Keratinocyte (primary cell): Measurements from ENCODE around the gene DMGDH. TPM values are rescaled to one million over a fixed set of nuclear protein-coding genes. Genes with fewer than 3 reads are reported as not detected.

ENCODE experiments used
- DNase-seq: peaks from one replicate; pipeline ENCODE4 v3.0.0-alpha.2; 2011; ENCODE audit warnings: low read depth, missing footprints, low spot score
- FAIRE-seq: peaks from 2 replicates; lab custom pipeline; 2011; peaks lifted over from hg19 to GRCh38; lab: Jason Lieb, UNC
- H2AFZ ChIP-seq: 2 replicates; pipeline ENCODE4 v1.6.0; 2012; ENCODE audit warnings: low read length, control low read depth, inconsistent platforms; ENCODE audit not compliant: control insufficient read depth
- H3K27ac ChIP-seq: 2 replicates; pipeline ENCODE4 v1.5.1; 2011; ENCODE audit warnings: low read length; ENCODE audit not compliant: control insufficient read depth, insufficient read depth
- H3K27me3 ChIP-seq: 3 replicates; pipeline ENCODE4 v1.6.0; 2011; ENCODE audit warnings: low read length; ENCODE audit not compliant: control insufficient read depth, insufficient read depth; ENCODE audit errors: extremely low read depth
- H3K36me3 ChIP-seq, 2 experiments: 2 replicates in 1 of 2; 3 replicates in 1 of 2; pipeline ENCODE4 v1.5.1; 2011; ENCODE audit warnings: low read length in 2 of 2, mild to moderate bottlenecking in 1 of 2; ENCODE audit not compliant: control insufficient read depth in 2 of 2, insufficient read depth in 2 of 2; ENCODE audit errors: extremely low read depth in 1 of 2
- H3K4me1 ChIP-seq: 3 replicates; pipeline ENCODE4 v1.5.1; 2011; ENCODE audit warnings: low read length; ENCODE audit not compliant: control insufficient read depth, insufficient read depth; ENCODE audit errors: extremely low read depth
- H3K4me2 ChIP-seq: 3 replicates; pipeline ENCODE4 v1.6.0; 2011; ENCODE audit warnings: low read depth, low read length; ENCODE audit not compliant: control insufficient read depth, insufficient read depth; ENCODE audit errors: extremely low read depth
- H3K4me3 ChIP-seq, 3 experiments: fragments of 200-600 bp in 1 of 3; sonication (generic) in 1 of 3; 2 replicates in 2 of 3; 3 replicates in 1 of 3; pipeline ENCODE4 v1.5.1; 2011 to 2016; ENCODE audit warnings: low read length in 3 of 3, mild to moderate bottlenecking in 3 of 3, control low read depth in 2 of 3, inconsistent platforms in 1 of 3, low read depth in 1 of 3, mixed read lengths in 1 of 3, mixed run types in 1 of 3, moderate library complexity in 1 of 3; ENCODE audit not compliant: control insufficient read depth in 2 of 3, insufficient read depth in 2 of 3; ENCODE audit errors: extremely low read depth in 1 of 3
- H3K79me2 ChIP-seq: 2 replicates; pipeline ENCODE4 v1.6.0; 2012; ENCODE audit warnings: low read length; ENCODE audit not compliant: control insufficient read depth, insufficient read depth
- H3K9ac ChIP-seq: 3 replicates; pipeline ENCODE4 v1.6.0; 2011; ENCODE audit warnings: low read length; ENCODE audit not compliant: control insufficient read depth, insufficient read depth; ENCODE audit errors: extremely low read depth
- H3K9me1 ChIP-seq: 3 replicates; pipeline ENCODE4 v1.6.0; 2011; ENCODE audit warnings: low read length; ENCODE audit not compliant: control insufficient read depth, insufficient read depth; ENCODE audit errors: extremely low read depth
- H3K9me3 ChIP-seq: 2 replicates; pipeline ENCODE4 v1.5.1; 2012; ENCODE audit warnings: low read depth, low read length; ENCODE audit not compliant: control insufficient read depth
- H4K20me1 ChIP-seq: 3 replicates; pipeline ENCODE4 v1.6.0; 2011; ENCODE audit warnings: low read length; ENCODE audit not compliant: control insufficient read depth, insufficient read depth; ENCODE audit errors: extremely low read depth
- CTCF ChIP-seq, 3 experiments: IDR thresholded peaks in 1 of 3; conservative IDR thresholded peaks in 1 of 3; optimal IDR thresholded peaks in 1 of 3; 2 replicates in 2 of 3; 3 replicates in 1 of 3; pipeline versions ENCODE3 to v1.5.1; 2011; ENCODE audit warnings: low read length in 3 of 3, mild to moderate bottlenecking in 3 of 3, moderate library complexity in 2 of 3, control low read depth in 1 of 3, inconsistent platforms in 1 of 3; ENCODE audit not compliant: insufficient read depth in 2 of 3; ENCODE audit errors: extremely low read depth in 1 of 3
- EZH2 ChIP-seq: IDR thresholded peaks from one replicate; pipeline ENCODE4 v1.6.1; 2012; ENCODE audit warnings: inconsistent platforms, mild to moderate bottlenecking, low read length, moderate library complexity
- dilution Hi-C: fragments of 300-500 bp; cut with MboI; formaldehyde crosslinking; loops from one replicate; pipeline ENCODE4 v1.7.0; 2020; ENCODE audit warnings: low sequenced_read_pairs; ENCODE audit not compliant: extremely low pct_ligation_motif_present
- polyA plus RNA-seq, 5 experiments: library from polyadenylated mRNA; depleted of rRNA in 3 of 5; stranded (reverse) in 3 of 5; stranded (forward) in 1 of 5; unstranded in 1 of 5; fragments of >200 nt; gene quantifications; 1 replicate in 1 of 5; 2 replicates in 3 of 5; 3 replicates in 1 of 5; pipeline versions ENCODE4 v1.2.1 to v1.2.3, GENCODE V29; 2011 to 2012; ENCODE audit warnings: missing spikeins in 2 of 5, low read depth in 1 of 5, low replicate concordance in 1 of 5

Gene DMGDH
- polyA plus RNA-seq, 1 donor (not counting 4 experiments of a cell fraction or from before 2014, with no cell fraction given): 0.20 TPM

DNA sequence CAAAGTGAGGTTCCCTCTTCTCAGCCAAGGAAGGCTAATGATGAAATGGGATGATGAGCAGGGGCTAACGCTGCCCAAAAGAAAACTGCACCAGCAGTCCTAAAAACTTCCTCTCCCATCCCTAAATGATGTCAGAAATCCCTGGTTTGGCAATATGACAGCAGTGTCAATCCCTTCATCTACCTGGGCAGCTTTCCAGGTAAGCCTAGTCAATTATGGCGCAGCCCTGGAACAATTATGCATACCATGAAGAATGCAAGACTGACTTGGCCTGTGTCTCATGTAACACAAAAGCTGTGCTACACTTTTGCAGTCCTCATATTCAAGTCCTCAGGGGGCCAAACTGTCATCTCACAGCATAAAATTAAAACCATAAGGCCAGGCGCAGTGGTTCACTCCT, 7.0 kb downstream of the DMGDH start:
- no peaks in the 10 kb centered on the region for H3K9me3 ChIP-seq
- H3K9ac ChIP-seq: no peak overlapping the region
- DNase-seq (no peak), FAIRE-seq (no peak)
- H3K4me3 ChIP-seq: no peak overlapping the region
- no peaks in the 10 kb centered on the region for H3K4me1 ChIP-seq
- no peaks in the 10 kb centered on the region for H4K20me1 ChIP-seq
- no peaks in the 10 kb centered on the region for H3K9me1 ChIP-seq
- peaks cover 4% of the 10 kb centered on the region for H3K27me3 ChIP-seq
- no peak overlapping the region for H3K4me2 ChIP-seq
- no peaks in the 10 kb centered on the region for H3K79me2 ChIP-seq
- dilution Hi-C loops: no loop called here
- H3K27ac ChIP-seq: no peak overlapping the region
- no peak overlapping the region for H2AFZ ChIP-seq
- TF ChIP-seq CTCF (optimal IDR thresholded peaks at IDR 0.05 in 1 of 3, IDR thresholded peaks at IDR 0.05 in 1 of 3, conservative IDR thresholded peaks at IDR 0.05 in 1 of 3; ENCODE audit: extremely low read depth in 1 of 3, insufficient read depth in 2 of 3, low read length in 3 of 3) (no peak), EZH2 (no peak)
- no peaks in the 10 kb centered on the region for H3K36me3 ChIP-seq

DNA sequence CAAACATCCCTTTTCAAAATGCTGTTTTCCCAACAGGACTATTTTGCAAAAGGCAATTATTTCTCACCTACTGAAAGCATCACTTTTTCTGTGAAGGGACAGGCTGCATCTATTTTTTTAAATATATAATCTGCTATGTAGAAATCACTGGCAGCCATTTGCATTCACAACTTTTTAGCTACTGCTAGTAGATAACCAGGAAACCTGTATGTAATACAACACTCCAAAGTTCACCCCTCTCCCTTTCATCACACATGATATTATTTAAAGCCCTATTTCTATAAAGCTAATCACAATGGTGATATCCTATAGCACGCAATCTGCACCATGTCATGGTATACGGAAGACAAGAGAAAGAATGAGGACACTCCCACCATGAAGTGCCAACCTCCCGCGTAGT, 9.8 kb downstream of the DMGDH start:
- no peak for DNase-seq
- no peaks in the 10 kb centered on the region for H4K20me1 ChIP-seq
- H3K9me1 ChIP-seq: no peaks in the 10 kb centered on the region
- H3K4me1 ChIP-seq: no peaks in the 10 kb centered on the region
- no peak overlapping the region for H3K27ac ChIP-seq
- no peak overlapping the region for H2AFZ ChIP-seq
- H3K36me3 ChIP-seq: no peaks in the 10 kb centered on the region
- no peak overlapping the region for H3K4me3 ChIP-seq
- no peaks in the 10 kb centered on the region for H3K9me3 ChIP-seq
- no peak overlapping the region for H3K9ac ChIP-seq
- H3K4me2 ChIP-seq: no peak overlapping the region
- TF ChIP-seq EZH2 (no peak), CTCF (optimal IDR thresholded peaks at IDR 0.05 in 1 of 3, IDR thresholded peaks at IDR 0.05 in 1 of 3, conservative IDR thresholded peaks at IDR 0.05 in 1 of 3; ENCODE audit: extremely low read depth in 1 of 3, insufficient read depth in 2 of 3, low read length in 3 of 3) (no peak)
- no peak for FAIRE-seq
- H3K79me2 ChIP-seq: no peaks in the 10 kb centered on the region
- dilution Hi-C loops: no loop called here
- H3K27me3 ChIP-seq: peaks cover 10% of the 10 kb centered on the region
